Measurements from ENCODE around the gene MTHFD1L. TPM values are rescaled to one million over a fixed set of nuclear protein-coding genes. Genes with fewer than 3 reads are reported as not detected.

The MTHFD1L gene
- total RNA-seq, 1 donor from 2014 or later: 107 TPM

DNA sequence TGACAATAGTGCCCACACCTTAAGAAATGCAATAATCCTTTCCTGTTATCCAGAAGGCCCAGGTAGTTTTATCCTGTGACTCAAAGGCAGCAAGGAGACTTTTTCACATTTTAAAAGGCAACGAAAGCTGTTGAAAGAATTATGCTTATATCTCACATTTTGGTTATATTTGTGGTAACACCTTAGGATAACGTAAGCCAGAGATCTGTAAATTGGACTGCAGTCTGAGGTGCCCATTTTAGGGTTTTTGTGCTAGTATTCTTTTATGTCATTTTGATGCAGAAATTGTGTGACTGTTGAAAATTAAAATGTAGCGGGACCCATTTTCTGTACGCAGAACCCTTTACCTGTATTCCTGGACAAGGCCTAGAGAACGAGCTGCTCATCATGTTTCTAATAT, 24.3 kb upstream of the MTHFD1L start:
- H3K36me3 Mint-ChIP-seq (ENCODE audit: low read depth, unreplicated experiment): peaks cover 18% of the 10 kb centered on the region
- peaks cover 7% of the 10 kb centered on the region for H4K20me1 ChIP-seq (ENCODE audit: insufficient read depth, low read length)
- H3K4me1 ChIP-seq (ENCODE audit: insufficient read depth, low read length): no peaks in the 10 kb centered on the region
- H3K27me3 ChIP-seq (ENCODE audit: insufficient read depth, low read length): no peaks in the 10 kb centered on the region
- no peak overlapping the region for H3K4me3 Mint-ChIP-seq (ENCODE audit: unreplicated experiment)
- no peak overlapping the region for H3K4me3 ChIP-seq (ENCODE audit: insufficient read depth, low read depth, low read length)
- no peak overlapping the region for H3K27ac ChIP-seq (ENCODE audit: low read depth, low read length)
- no peak for FAIRE-seq
- TF ChIP-seq, protein P1, sequence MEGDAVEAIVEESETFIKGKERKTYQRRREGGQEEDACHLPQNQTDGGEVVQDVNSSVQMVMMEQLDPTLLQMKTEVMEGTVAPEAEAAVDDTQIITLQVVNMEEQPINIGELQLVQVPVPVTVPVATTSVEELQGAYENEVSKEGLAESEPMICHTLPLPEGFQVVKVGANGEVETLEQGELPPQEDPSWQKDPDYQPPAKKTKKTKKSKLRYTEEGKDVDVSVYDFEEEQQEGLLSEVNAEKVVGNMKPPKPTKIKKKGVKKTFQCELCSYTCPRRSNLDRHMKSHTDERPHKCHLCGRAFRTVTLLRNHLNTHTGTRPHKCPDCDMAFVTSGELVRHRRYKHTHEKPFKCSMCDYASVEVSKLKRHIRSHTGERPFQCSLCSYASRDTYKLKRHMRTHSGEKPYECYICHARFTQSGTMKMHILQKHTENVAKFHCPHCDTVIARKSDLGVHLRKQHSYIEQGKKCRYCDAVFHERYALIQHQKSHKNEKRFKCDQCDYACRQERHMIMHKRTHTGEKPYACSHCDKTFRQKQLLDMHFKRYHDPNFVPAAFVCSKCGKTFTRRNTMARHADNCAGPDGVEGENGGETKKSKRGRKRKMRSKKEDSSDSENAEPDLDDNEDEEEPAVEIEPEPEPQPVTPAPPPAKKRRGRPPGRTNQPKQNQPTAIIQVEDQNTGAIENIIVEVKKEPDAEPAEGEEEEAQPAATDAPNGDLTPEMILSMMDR (IDR thresholded peaks at IDR 0.05; ENCODE audit: insufficient read depth, low read depth, low read length): no peak
- TF ChIP-seq EZH2 (IDR thresholded peaks at IDR 0.05; ENCODE audit: insufficient read depth, low read length): no peak
- DNase-seq (ENCODE audit: low read depth): no peak
- H3K27me3 Mint-ChIP-seq (ENCODE audit: low read depth, unreplicated experiment): no peaks in the 10 kb centered on the region
- H3K79me2 ChIP-seq (ENCODE audit: insufficient read depth, low read length): peaks cover 22% of the 10 kb centered on the region
- H3K36me3 ChIP-seq (ENCODE audit: insufficient read depth, low read length): peaks cover 3% of the 10 kb centered on the region
- no peak overlapping the region for H3K4me2 ChIP-seq (ENCODE audit: low read length)
- no peaks in the 10 kb centered on the region for H3K9me3 ChIP-seq (ENCODE audit: insufficient read depth, low read depth, low read length)
- no peak overlapping the region for H3K9ac ChIP-seq (ENCODE audit: low read length)
- no peak overlapping the region for H3K27ac Mint-ChIP-seq (ENCODE audit: unreplicated experiment)
- no peaks in the 10 kb centered on the region for H3K4me1 Mint-ChIP-seq (ENCODE audit: low read depth, unreplicated experiment)
- H2AFZ ChIP-seq (ENCODE audit: low read depth, low read length): no peak overlapping the region
- H3K9me3 Mint-ChIP-seq (ENCODE audit: unreplicated experiment): no peaks in the 10 kb centered on the region

DNA sequence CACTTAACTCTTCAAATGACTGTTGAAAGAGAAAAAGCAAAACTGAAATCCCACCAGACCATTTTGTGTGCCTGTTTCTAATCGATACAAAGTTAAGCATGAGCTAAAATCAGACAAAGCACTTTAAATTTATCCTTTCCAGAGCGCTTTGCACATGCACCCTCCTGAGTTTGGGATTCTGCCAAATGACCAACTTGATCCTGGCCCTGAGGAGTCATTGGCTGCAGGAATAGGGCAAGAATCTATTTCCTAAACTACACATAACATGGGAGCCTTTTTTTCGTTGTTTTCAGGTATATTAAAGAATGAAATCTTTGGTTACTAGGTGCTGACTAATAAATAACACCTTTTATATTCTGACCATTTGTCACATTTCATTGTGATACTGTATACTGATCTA, 23.8 kb upstream of the MTHFD1L start:
- H3K27me3 Mint-ChIP-seq (ENCODE audit: low read depth, unreplicated experiment): no peaks in the 10 kb centered on the region
- Histone ChIP-seq H3K4me3 (ENCODE audit: insufficient read depth, low read depth, low read length) (no peak overlapping the region), H3K27ac (ENCODE audit: low read depth, low read length) (no peak overlapping the region), H3K79me2 (ENCODE audit: insufficient read depth, low read length) (peaks cover 27% of the 10 kb centered on the region), H3K36me3 (ENCODE audit: insufficient read depth, low read length) (peaks cover 3% of the 10 kb centered on the region), H3K9ac (ENCODE audit: low read length) (no peak overlapping the region), H3K4me2 (ENCODE audit: low read length) (no peak overlapping the region), H3K27me3 (ENCODE audit: insufficient read depth, low read length) (no peaks in the 10 kb centered on the region), H3K9me3 (ENCODE audit: insufficient read depth, low read depth, low read length) (no peaks in the 10 kb centered on the region), H4K20me1 (ENCODE audit: insufficient read depth, low read length) (peaks cover 7% of the 10 kb centered on the region), H2AFZ (ENCODE audit: low read depth, low read length) (no peak overlapping the region), H3K4me1 (ENCODE audit: insufficient read depth, low read length) (no peaks in the 10 kb centered on the region)
- H3K4me3 Mint-ChIP-seq (ENCODE audit: unreplicated experiment): no peak overlapping the region
- FAIRE-seq (no peak), DNase-seq (ENCODE audit: low read depth) (no peak)
- no peak for TF ChIP-seq EZH2 (IDR thresholded peaks at IDR 0.05; ENCODE audit: insufficient read depth, low read length)
- TF ChIP-seq, protein P1 (IDR thresholded peaks at IDR 0.05; ENCODE audit: insufficient read depth, low read depth, low read length): no peak
- no peak overlapping the region for H3K27ac Mint-ChIP-seq (ENCODE audit: unreplicated experiment)
- no peaks in the 10 kb centered on the region for H3K4me1 Mint-ChIP-seq (ENCODE audit: low read depth, unreplicated experiment)
- H3K9me3 Mint-ChIP-seq (ENCODE audit: unreplicated experiment): no peaks in the 10 kb centered on the region
- peaks cover 18% of the 10 kb centered on the region for H3K36me3 Mint-ChIP-seq (ENCODE audit: low read depth, unreplicated experiment)

DNA sequence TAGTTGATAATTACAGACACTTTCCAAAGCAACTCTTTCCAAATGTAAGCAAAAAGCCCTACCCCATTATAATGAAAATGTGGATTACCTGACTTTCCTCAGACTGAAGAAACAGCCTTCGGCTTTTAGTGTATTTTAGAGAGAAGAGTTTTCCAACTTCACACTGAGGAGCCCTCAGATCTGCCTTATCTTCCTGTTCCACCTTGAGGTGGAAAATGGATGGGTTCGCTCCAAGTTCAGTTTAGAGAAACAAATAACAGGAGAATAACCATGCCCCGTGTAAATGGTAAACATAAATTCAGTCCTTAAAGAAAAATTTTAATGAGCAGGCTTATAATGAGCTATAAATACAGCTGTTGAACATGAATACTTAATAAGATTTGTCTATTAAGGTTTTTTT, 21.1 kb upstream of the MTHFD1L start:
- H3K27ac ChIP-seq (ENCODE audit: low read depth, low read length): no peak overlapping the region
- peaks cover 2% of the 10 kb centered on the region for H3K9me3 Mint-ChIP-seq (ENCODE audit: unreplicated experiment)
- H3K4me1 Mint-ChIP-seq (ENCODE audit: low read depth, unreplicated experiment): peaks cover 10% of the 10 kb centered on the region
- DNase-seq (ENCODE audit: low read depth): no peak
- no peak overlapping the region for H3K4me3 ChIP-seq (ENCODE audit: insufficient read depth, low read depth, low read length)
- peaks cover 44% of the 10 kb centered on the region for H3K79me2 ChIP-seq (ENCODE audit: insufficient read depth, low read length)
- H3K36me3 ChIP-seq (ENCODE audit: insufficient read depth, low read length): peaks cover 3% of the 10 kb centered on the region
- H2AFZ ChIP-seq (ENCODE audit: low read depth, low read length): no peak overlapping the region
- H3K27me3 Mint-ChIP-seq (ENCODE audit: low read depth, unreplicated experiment): no peaks in the 10 kb centered on the region
- TF ChIP-seq, protein P1 (IDR thresholded peaks at IDR 0.05; ENCODE audit: insufficient read depth, low read depth, low read length): no peak
- no peak for TF ChIP-seq EZH2 (IDR thresholded peaks at IDR 0.05; ENCODE audit: insufficient read depth, low read length)
- H3K9me3 ChIP-seq (ENCODE audit: insufficient read depth, low read depth, low read length): no peaks in the 10 kb centered on the region
- no peak for FAIRE-seq
- H3K4me2 ChIP-seq (ENCODE audit: low read length): no peak overlapping the region
- no peak overlapping the region for H3K27ac Mint-ChIP-seq (ENCODE audit: unreplicated experiment)
- H3K4me1 ChIP-seq (ENCODE audit: insufficient read depth, low read length): no peaks in the 10 kb centered on the region
- H3K4me3 Mint-ChIP-seq (ENCODE audit: unreplicated experiment): no peak overlapping the region
- H3K9ac ChIP-seq (ENCODE audit: low read length): no peak overlapping the region
- H3K27me3 ChIP-seq (ENCODE audit: insufficient read depth, low read length): no peaks in the 10 kb centered on the region
- H3K36me3 Mint-ChIP-seq (ENCODE audit: low read depth, unreplicated experiment): peaks cover 27% of the 10 kb centered on the region
- peaks cover 7% of the 10 kb centered on the region for H4K20me1 ChIP-seq (ENCODE audit: insufficient read depth, low read length)

Data from astrocyte (in vitro differentiated cells and primary cell).